ENCODE measurements around the gene TYW1B.
"Not testable (repeated sequence)": the region's sequence is repeated elsewhere in the genome, so short reads cannot be mapped to it uniquely, and the experiment has no call there.

TYW1B gene

GRCh38 chr7:72827839-72828591, at the start of gene TYW1B:
TSS of gene TYW1B (minus strand) at chr7:72828200. CDS start at chr7:72828075, 125 bp downstream.
- DNase-seq = peak; percentile 97

GRCh38 chr7:72867591-72867990, 39.6 kb upstream of the TYW1B start:
- not testable (repeated sequence) for DNase-seq

- not testable (repeated sequence) for DNase-seq
Measured at GRCh38 chr7:72858846-72859400, 30.9 kb upstream of the TYW1B start.

GRCh38 chr7:72857925-72858324, 29.9 kb upstream of the TYW1B start:
- DNase-seq = not testable (repeated sequence)

- DNase-seq = not testable (repeated sequence)
Measured at GRCh38 chr7:72855261-72855660, 27.3 kb upstream of the TYW1B start.

- DNase-seq = not testable (repeated sequence)
Measured at GRCh38 chr7:72852937-72853336, 24.9 kb upstream of the TYW1B start.

GRCh38 chr7:72850746-72851145, 22.7 kb upstream of the TYW1B start:
- not testable (repeated sequence) for DNase-seq

- DNase-seq = not testable (repeated sequence)
Measured at GRCh38 chr7:72844146-72844545, 16.1 kb upstream of the TYW1B start.

GRCh38 chr7:72843166-72843565, 15.2 kb upstream of the TYW1B start:
- not testable (repeated sequence) for DNase-seq

- DNase-seq = not testable (repeated sequence)
Measured at GRCh38 chr7:72840966-72841511, 13.0 kb upstream of the TYW1B start.

- not testable (repeated sequence) for DNase-seq
Measured at GRCh38 chr7:72838315-72838714, 10.3 kb upstream of the TYW1B start.

- DNase-seq = not testable (repeated sequence)
Measured at GRCh38 chr7:72837291-72837690, 9.3 kb upstream of the TYW1B start.

- not testable (repeated sequence) for DNase-seq
Measured at GRCh38 chr7:72830567-72830966, 2.6 kb upstream of the TYW1B start.

GRCh38 chr7:72829687-72830354, 1.8 kb upstream of the TYW1B start:
- DNase-seq = peak; percentile 54

- peak; percentile 96 for DNase-seq
Measured at GRCh38 chr7:72829291-72829686, 1.3 kb upstream of the TYW1B start.

- peak; percentile 1 for DNase-seq
Measured at GRCh38 chr7:72823765-72824732, 4.0 kb downstream of the TYW1B start.

GRCh38 chr7:72822497-72822896, 5.5 kb downstream of the TYW1B start:
- DNase-seq = not testable (repeated sequence)

- not testable (repeated sequence) for DNase-seq
Measured at GRCh38 chr7:72818663-72819361, 9.2 kb downstream of the TYW1B start.

- DNase-seq = not testable (repeated sequence)
Measured at GRCh38 chr7:72817661-72818060, 10.3 kb downstream of the TYW1B start.

GRCh38 chr7:72816370-72817157, 11.4 kb downstream of the TYW1B start:
- DNase-seq = not testable (repeated sequence)

- not testable (repeated sequence) for DNase-seq
Measured at GRCh38 chr7:72810437-72810836, 17.6 kb downstream of the TYW1B start.

Data from DMS153 (cell line).